ENCODE measurements around the gene SFXN5. TPM values are rescaled to one million over a fixed set of nuclear protein-coding genes. Genes with fewer than 3 reads are reported as not detected.

SFXN5 gene
- total and polyA plus RNA-seq, 4 donors = 6.3 to 20.7 (median 14.8) TPM

- 8% methylated on average over 4 of the region's 4 CpGs for WGBS, 2 donors
Observed at GRCh38 chr2:72895154-72895553, 176.4 kb downstream of the SFXN5 start.

GRCh38 chr2:72894514-72894913, 177.0 kb downstream of the SFXN5 start:
- no peaks in the 10 kb centered on the region for H3K27me3 ChIP-seq (ENCODE audit: control insufficient read depth in 1 of 2, insufficient read depth in 2 of 2, low read length in 1 of 2)
- WGBS, 2 donors = 88 to 93% methylated on average over 9 of the region's 9 CpGs

More at GRCh38 chr2:72895154-72895553, 176.4 kb downstream of the SFXN5 start:
- H3K4me3 ChIP-seq (ENCODE audit: low read length in 2 of 2) = no peak overlapping the region
- H3K4me1 ChIP-seq (ENCODE audit: control insufficient read depth in 1 of 2, insufficient read depth in 2 of 2, low read length in 2 of 2) = no peaks in the 10 kb centered on the region
- intact Hi-C loops (cut with DNase I) = loop anchor here in 1 of 2 donors (10.0 kb wide), 1 partner anchor 190 kb away; no protein-coding TSS in a partner anchor
- H3K9me3 ChIP-seq (ENCODE audit: control insufficient read depth, low read length) = no peaks in the 10 kb centered on the region
- H3K36me3 ChIP-seq (ENCODE audit: control insufficient read depth in 1 of 2, insufficient read depth in 2 of 2, low read length in 1 of 2) = no peaks in the 10 kb centered on the region
- DNase-seq (no peak), ATAC-seq (ENCODE audit: low FRiP score) (no peak)
- no peaks in the 10 kb centered on the region for H3K27me3 ChIP-seq (ENCODE audit: control insufficient read depth in 1 of 2, insufficient read depth in 2 of 2, low read length in 1 of 2)
- no peak overlapping the region for H3K27ac ChIP-seq (ENCODE audit: low read depth in 1 of 2, low read length in 2 of 2)

GRCh38 chr2:72893594-72894319, 177.8 kb downstream of the SFXN5 start:
- Histone ChIP-seq H3K27me3 (ENCODE audit: control insufficient read depth in 1 of 2, insufficient read depth in 2 of 2, low read length in 1 of 2) (no peaks in the 10 kb centered on the region), H3K4me1 (ENCODE audit: control insufficient read depth in 1 of 2, insufficient read depth in 2 of 2, low read length in 2 of 2) (no peaks in the 10 kb centered on the region), H3K4me3 (ENCODE audit: low read length in 2 of 2) (no peak overlapping the region), H3K27ac (ENCODE audit: low read depth in 1 of 2, low read length in 2 of 2) (no peak overlapping the region), H3K9me3 (ENCODE audit: control insufficient read depth, low read length) (no peaks in the 10 kb centered on the region), H3K36me3 (ENCODE audit: control insufficient read depth in 1 of 2, insufficient read depth in 2 of 2, low read length in 1 of 2) (no peaks in the 10 kb centered on the region)
- ATAC-seq (ENCODE audit: low FRiP score) = peak; percentile 47
- 53 to 55% methylated on average over 15 of the region's 15 CpGs for WGBS, 2 donors
- intact Hi-C loops (cut with DNase I) = loop anchor here (2.0 to 10.0 kb wide), 5 partner anchors 79 to 284 kb away; no protein-coding TSS in a partner anchor
- peak in 1 of 2 donors; percentile 55 for DNase-seq

More at GRCh38 chr2:72894514-72894913, 177.0 kb downstream of the SFXN5 start:
- Histone ChIP-seq H3K36me3 (ENCODE audit: control insufficient read depth in 1 of 2, insufficient read depth in 2 of 2, low read length in 1 of 2) (no peaks in the 10 kb centered on the region), H3K27ac (ENCODE audit: low read depth in 1 of 2, low read length in 2 of 2) (no peak overlapping the region), H3K4me3 (ENCODE audit: low read length in 2 of 2) (no peak overlapping the region), H3K4me1 (ENCODE audit: control insufficient read depth in 1 of 2, insufficient read depth in 2 of 2, low read length in 2 of 2) (no peaks in the 10 kb centered on the region), H3K9me3 (ENCODE audit: control insufficient read depth, low read length) (no peaks in the 10 kb centered on the region)
- ATAC-seq (ENCODE audit: low FRiP score) (no peak), DNase-seq (no peak)
- intact Hi-C loops (cut with DNase I) = loop anchor here (5.0 to 10.0 kb wide), 4 partner anchors 78 to 283 kb away; no protein-coding TSS in a partner anchor

- 4 to 8% methylated on average over 11 of the region's 11 CpGs for WGBS, 2 donors
- intact Hi-C loops (cut with DNase I) = loop anchor here (2.0 to 10.0 kb wide), 5 partner anchors 80 to 285 kb away; no protein-coding TSS in a partner anchor
- DNase-seq = peak in 1 of 2 donors; percentile 83
Observed at GRCh38 chr2:72892506-72893173, 178.9 kb downstream of the SFXN5 start.

More at GRCh38 chr2:72892506-72893173, 178.9 kb downstream of the SFXN5 start:
- H3K4me1 ChIP-seq (ENCODE audit: control insufficient read depth in 1 of 2, insufficient read depth in 2 of 2, low read length in 2 of 2) = no peaks in the 10 kb centered on the region
- no peaks in the 10 kb centered on the region for H3K36me3 ChIP-seq (ENCODE audit: control insufficient read depth in 1 of 2, insufficient read depth in 2 of 2, low read length in 1 of 2)
- no peak overlapping the region for H3K27ac ChIP-seq (ENCODE audit: low read depth in 1 of 2, low read length in 2 of 2)
- H3K4me3 ChIP-seq (ENCODE audit: low read length in 2 of 2) = no peak overlapping the region
- no peaks in the 10 kb centered on the region for H3K27me3 ChIP-seq (ENCODE audit: control insufficient read depth in 1 of 2, insufficient read depth in 2 of 2, low read length in 1 of 2)
- ATAC-seq (ENCODE audit: low FRiP score) = peak; percentile 65
- H3K9me3 ChIP-seq (ENCODE audit: control insufficient read depth, low read length) = no peaks in the 10 kb centered on the region

Other genes starting within 250 kb of the SFXN5 start
- 10 to 100 TPM; 45.3 to 45.9 TPM for gene EXOC6B, start 245.7 kb downstream of the SFXN5 start, total RNA-seq
- gene EXOC6B, start 245.7 kb downstream of the SFXN5 start, polyA plus RNA-seq = 1 to 10 TPM; 5.8 to 7.2 TPM
- gene SPR, start 184.3 kb downstream of the SFXN5 start, total RNA-seq = 10 to 100 TPM; 16.1 to 22.4 TPM
- 10 to 100 TPM; 20.4 to 33.1 TPM for gene SPR, start 184.3 kb downstream of the SFXN5 start, polyA plus RNA-seq
- not detected for gene EMX1, start 154.2 kb downstream of the SFXN5 start, total RNA-seq
- not detected for gene EMX1, start 154.2 kb downstream of the SFXN5 start, polyA plus RNA-seq
- gene RAB11FIP5, start 41.2 kb upstream of the SFXN5 start, total RNA-seq = 10 to 100 TPM; 48.7 to 51.5 TPM
- 10 to 100 TPM; 14.4 to 23.7 TPM for gene RAB11FIP5, start 41.2 kb upstream of the SFXN5 start, polyA plus RNA-seq
- gene NOTO, start 130.9 kb upstream of the SFXN5 start, total RNA-seq = not detected
- not detected for gene NOTO, start 130.9 kb upstream of the SFXN5 start, polyA plus RNA-seq
- gene SMYD5, start 142.5 kb upstream of the SFXN5 start, total RNA-seq = 10 to 100 TPM; 17.9 to 23.0 TPM
- gene SMYD5, start 142.5 kb upstream of the SFXN5 start, polyA plus RNA-seq = 10 to 100 TPM in 1 of 2 donors, 1 to 10 TPM in 1; 4.3 to 17.3 TPM
- 10 to 100 TPM; 12.4 to 15.9 TPM for gene PRADC1, start 161.5 kb upstream of the SFXN5 start, total RNA-seq
- 10 to 100 TPM; 25.9 to 54.8 TPM for gene PRADC1, start 161.5 kb upstream of the SFXN5 start, polyA plus RNA-seq
- 100 to 1,000 TPM; 128 to 157 TPM for gene CCT7, start 162.6 kb upstream of the SFXN5 start, total RNA-seq
- gene CCT7, start 162.6 kb upstream of the SFXN5 start, polyA plus RNA-seq = 100 to 1,000 TPM; 132 to 154 TPM
- gene FBXO41, start 212.8 kb upstream of the SFXN5 start, total RNA-seq = 1 to 10 TPM; 3.3 to 4.7 TPM
- gene FBXO41, start 212.8 kb upstream of the SFXN5 start, polyA plus RNA-seq = 1 to 10 TPM in 1 of 2 donors, under 1 TPM in 1; 0.25 to 1.2 TPM
- gene EGR4, start 221.8 kb upstream of the SFXN5 start, total RNA-seq = not detected
- gene EGR4, start 221.8 kb upstream of the SFXN5 start, polyA plus RNA-seq = not detected